ENCODE measurements around the gene MAD1L1. TPM values are rescaled to one million over a fixed set of nuclear protein-coding genes. Genes with fewer than 3 reads are reported as not detected.

The MAD1L1 gene
- total and polyA plus RNA-seq, 2 donors (not counting 1 experiment from before 2014, with no cell fraction given): 9.8 to 29.4 TPM

DNA sequence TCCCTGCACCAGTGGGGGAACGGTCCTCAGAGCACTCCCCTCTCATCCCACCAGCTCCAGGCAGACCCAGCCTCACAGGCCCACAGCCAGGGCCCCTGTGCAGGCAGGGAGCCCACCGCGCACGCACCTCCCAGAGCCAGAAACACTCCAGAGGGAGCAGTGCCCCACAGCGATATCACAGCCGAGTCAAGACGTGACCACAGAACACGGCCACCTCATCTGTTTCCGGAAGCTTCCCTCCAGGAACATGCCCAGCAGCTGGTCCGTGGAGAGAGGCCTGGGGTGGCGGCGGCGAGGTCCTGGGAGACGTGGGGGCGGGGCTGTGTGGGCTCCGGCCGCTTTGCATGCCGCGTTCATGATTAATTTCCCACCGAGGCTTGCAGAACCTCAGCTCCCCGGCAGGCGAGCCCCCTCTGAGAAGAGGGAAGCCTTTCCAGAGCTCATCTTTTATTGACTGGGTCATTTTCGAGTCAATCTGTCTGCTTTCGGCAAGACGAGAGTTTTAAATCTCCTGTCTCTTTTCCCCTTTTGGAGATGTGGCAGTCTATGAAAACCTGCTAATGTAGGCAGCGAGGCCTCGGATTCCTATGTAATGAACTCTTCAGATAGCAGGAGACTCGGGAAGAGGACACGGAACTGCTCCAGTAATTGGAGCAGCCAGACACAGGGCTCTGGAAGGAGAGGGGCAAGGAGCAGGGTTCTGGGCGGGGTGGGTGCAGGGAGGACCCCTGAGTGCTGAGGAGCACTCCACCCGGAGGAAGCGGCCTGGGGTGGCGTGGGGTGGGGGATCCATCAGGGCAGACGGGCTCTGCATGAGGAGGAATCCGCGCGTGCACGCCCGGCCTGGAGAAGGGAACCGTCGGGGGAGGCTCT, 319.9 kb downstream of the MAD1L1 start:
- TF ChIP-seq, protein P1, sequence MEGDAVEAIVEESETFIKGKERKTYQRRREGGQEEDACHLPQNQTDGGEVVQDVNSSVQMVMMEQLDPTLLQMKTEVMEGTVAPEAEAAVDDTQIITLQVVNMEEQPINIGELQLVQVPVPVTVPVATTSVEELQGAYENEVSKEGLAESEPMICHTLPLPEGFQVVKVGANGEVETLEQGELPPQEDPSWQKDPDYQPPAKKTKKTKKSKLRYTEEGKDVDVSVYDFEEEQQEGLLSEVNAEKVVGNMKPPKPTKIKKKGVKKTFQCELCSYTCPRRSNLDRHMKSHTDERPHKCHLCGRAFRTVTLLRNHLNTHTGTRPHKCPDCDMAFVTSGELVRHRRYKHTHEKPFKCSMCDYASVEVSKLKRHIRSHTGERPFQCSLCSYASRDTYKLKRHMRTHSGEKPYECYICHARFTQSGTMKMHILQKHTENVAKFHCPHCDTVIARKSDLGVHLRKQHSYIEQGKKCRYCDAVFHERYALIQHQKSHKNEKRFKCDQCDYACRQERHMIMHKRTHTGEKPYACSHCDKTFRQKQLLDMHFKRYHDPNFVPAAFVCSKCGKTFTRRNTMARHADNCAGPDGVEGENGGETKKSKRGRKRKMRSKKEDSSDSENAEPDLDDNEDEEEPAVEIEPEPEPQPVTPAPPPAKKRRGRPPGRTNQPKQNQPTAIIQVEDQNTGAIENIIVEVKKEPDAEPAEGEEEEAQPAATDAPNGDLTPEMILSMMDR (conservative IDR thresholded peaks at IDR 0.05 in 1 of 2, IDR thresholded peaks at IDR 0.05 in 1 of 2; ENCODE audit: low read depth in 1 of 2, low read length in 2 of 2): peak; percentile 42 to 48
- no peak for TF ChIP-seq EZH2 (IDR thresholded peaks at IDR 0.05; ENCODE audit: low read length, missing control alignments)
- Histone ChIP-seq H3K27me3 (ENCODE audit: control insufficient read depth, insufficient read depth, low read length) (no peaks in the 10 kb centered on the region), H3K36me3 (ENCODE audit: control insufficient read depth, insufficient read depth, low read length) (no peaks in the 10 kb centered on the region), H3K9ac (ENCODE audit: insufficient read depth, low read length) (peak overlapping the region; percentile 55), H3K4me2 (ENCODE audit: extremely low read depth, insufficient read depth, low read length) (peak overlapping the region; percentile 78), H4K20me1 (ENCODE audit: control insufficient read depth, extremely low read depth, insufficient read depth, low read length) (no peaks in the 10 kb centered on the region), H3K79me2 (ENCODE audit: control insufficient read depth, insufficient read depth, low read length) (no peaks in the 10 kb centered on the region), H3K9me3 (ENCODE audit: control insufficient read depth, insufficient read depth, low read depth, low read length) (no peaks in the 10 kb centered on the region), H3K4me1 (ENCODE audit: control insufficient read depth, extremely low read depth, insufficient read depth, low read length) (peaks cover 14% of the 10 kb centered on the region), H3K4me3 (replicated peaks in 1 of 4; ENCODE audit: control extremely low read depth in 1 of 4, insufficient read depth in 1 of 4, low read depth in 3 of 4, low read length in 4 of 4) (no peak overlapping the region), H3K27ac (ENCODE audit: insufficient read depth, low read length) (peak overlapping the region; percentile 43), H2AFZ (ENCODE audit: low read length) (peak overlapping the region; percentile 41)
- peak; percentile 84 to 95 for DNase-seq (ENCODE audit: low read depth in 2 of 2)

DNA sequence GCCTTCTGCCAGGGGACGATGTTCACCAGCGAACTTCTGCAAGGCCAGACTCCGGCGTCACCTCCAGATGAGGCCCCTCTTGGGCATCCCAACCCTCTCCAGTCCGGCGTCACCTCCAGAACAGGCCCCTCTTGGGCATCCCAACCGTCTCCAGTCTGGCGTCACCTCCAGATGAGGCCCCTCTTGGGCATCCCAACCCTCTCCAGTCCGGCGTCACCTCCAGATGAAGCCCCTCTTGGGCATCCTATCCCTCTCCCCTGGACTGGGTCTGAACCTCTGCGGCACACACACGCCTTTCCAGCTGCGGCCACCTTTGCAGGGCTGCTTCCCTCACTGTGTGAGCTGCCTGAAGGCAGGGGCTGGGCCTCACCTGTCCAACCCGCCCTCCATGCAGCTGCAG, 321.2 kb downstream of the MAD1L1 start:
- no peak for DNase-seq (ENCODE audit: low read depth in 2 of 2)
- Histone ChIP-seq H3K4me3 (replicated peaks in 1 of 4; ENCODE audit: control extremely low read depth in 1 of 4, insufficient read depth in 1 of 4, low read depth in 3 of 4, low read length in 4 of 4) (no peak overlapping the region), H3K27ac (ENCODE audit: insufficient read depth, low read length) (no peak overlapping the region), H3K9me3 (ENCODE audit: control insufficient read depth, insufficient read depth, low read depth, low read length) (no peaks in the 10 kb centered on the region), H3K4me1 (ENCODE audit: control insufficient read depth, extremely low read depth, insufficient read depth, low read length) (peaks cover 14% of the 10 kb centered on the region), H4K20me1 (ENCODE audit: control insufficient read depth, extremely low read depth, insufficient read depth, low read length) (no peaks in the 10 kb centered on the region), H3K79me2 (ENCODE audit: control insufficient read depth, insufficient read depth, low read length) (no peaks in the 10 kb centered on the region), H3K27me3 (ENCODE audit: control insufficient read depth, insufficient read depth, low read length) (no peaks in the 10 kb centered on the region), H3K9ac (ENCODE audit: insufficient read depth, low read length) (no peak overlapping the region), H2AFZ (ENCODE audit: low read length) (no peak overlapping the region), H3K4me2 (ENCODE audit: extremely low read depth, insufficient read depth, low read length) (no peak overlapping the region), H3K36me3 (ENCODE audit: control insufficient read depth, insufficient read depth, low read length) (no peaks in the 10 kb centered on the region)
- TF ChIP-seq, protein P1 (conservative IDR thresholded peaks at IDR 0.05 in 1 of 2, IDR thresholded peaks at IDR 0.05 in 1 of 2; ENCODE audit: low read depth in 1 of 2, low read length in 2 of 2): no peak
- no peak for TF ChIP-seq EZH2 (IDR thresholded peaks at IDR 0.05; ENCODE audit: low read length, missing control alignments)

DNA sequence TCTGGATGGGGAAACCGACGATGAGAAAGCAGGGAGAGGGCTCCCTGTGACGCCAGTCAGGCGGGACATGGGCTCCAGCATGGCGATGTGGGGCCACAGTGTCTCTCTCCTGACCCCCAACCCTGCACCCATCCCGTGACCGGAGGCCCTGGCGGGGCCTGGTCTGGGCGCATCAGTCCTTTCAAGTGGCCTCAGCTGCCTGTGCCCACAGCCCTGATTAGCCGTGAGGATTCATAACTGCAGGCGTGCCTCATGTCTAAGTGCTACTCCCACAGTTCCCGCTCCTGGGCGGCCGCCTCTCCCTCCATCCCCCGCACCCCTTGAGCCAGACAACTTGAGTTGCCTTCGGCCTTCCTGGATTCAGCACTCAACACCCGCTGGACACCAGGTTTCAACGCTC, 321.9 kb downstream of the MAD1L1 start:
- TF ChIP-seq, protein P1 (conservative IDR thresholded peaks at IDR 0.05 in 1 of 2, IDR thresholded peaks at IDR 0.05 in 1 of 2; ENCODE audit: low read depth in 1 of 2, low read length in 2 of 2): no peak
- no peak for TF ChIP-seq EZH2 (IDR thresholded peaks at IDR 0.05; ENCODE audit: low read length, missing control alignments)
- H3K79me2 ChIP-seq (ENCODE audit: control insufficient read depth, insufficient read depth, low read length): no peaks in the 10 kb centered on the region
- DNase-seq (ENCODE audit: low read depth in 2 of 2): no peak
- no peak overlapping the region for H3K4me3 ChIP-seq (replicated peaks in 1 of 4; ENCODE audit: control extremely low read depth in 1 of 4, insufficient read depth in 1 of 4, low read depth in 3 of 4, low read length in 4 of 4)
- H3K9me3 ChIP-seq (ENCODE audit: control insufficient read depth, insufficient read depth, low read depth, low read length): no peaks in the 10 kb centered on the region
- no peaks in the 10 kb centered on the region for H3K27me3 ChIP-seq (ENCODE audit: control insufficient read depth, insufficient read depth, low read length)
- H3K4me2 ChIP-seq (ENCODE audit: extremely low read depth, insufficient read depth, low read length): no peak overlapping the region
- no peaks in the 10 kb centered on the region for H4K20me1 ChIP-seq (ENCODE audit: control insufficient read depth, extremely low read depth, insufficient read depth, low read length)
- H3K4me1 ChIP-seq (ENCODE audit: control insufficient read depth, extremely low read depth, insufficient read depth, low read length): peaks cover 14% of the 10 kb centered on the region
- no peak overlapping the region for H3K9ac ChIP-seq (ENCODE audit: insufficient read depth, low read length)
- no peak overlapping the region for H2AFZ ChIP-seq (ENCODE audit: low read length)
- no peaks in the 10 kb centered on the region for H3K36me3 ChIP-seq (ENCODE audit: control insufficient read depth, insufficient read depth, low read length)
- no peak overlapping the region for H3K27ac ChIP-seq (ENCODE audit: insufficient read depth, low read length)

Data from fibroblast of lung (primary cell).